GM19239 (cell line): ENCODE data around the gene ATP6V1D.
"Not testable (repeated sequence)": the region's sequence is repeated elsewhere in the genome, so short reads cannot be mapped to it uniquely, and the experiment has no call there.

ENCODE experiments used
- DNase-seq: peaks from one replicate; pipeline ENCODE4 v3.0.0; 2011; ENCODE audit warnings: low spot score; ENCODE audit not compliant: insufficient read length
- FAIRE-seq: peaks from 2 replicates; lab custom pipeline; 2011; peaks lifted over from hg19 to GRCh38; lab: Jason Lieb, UNC

The ATP6V1D gene

DNA sequence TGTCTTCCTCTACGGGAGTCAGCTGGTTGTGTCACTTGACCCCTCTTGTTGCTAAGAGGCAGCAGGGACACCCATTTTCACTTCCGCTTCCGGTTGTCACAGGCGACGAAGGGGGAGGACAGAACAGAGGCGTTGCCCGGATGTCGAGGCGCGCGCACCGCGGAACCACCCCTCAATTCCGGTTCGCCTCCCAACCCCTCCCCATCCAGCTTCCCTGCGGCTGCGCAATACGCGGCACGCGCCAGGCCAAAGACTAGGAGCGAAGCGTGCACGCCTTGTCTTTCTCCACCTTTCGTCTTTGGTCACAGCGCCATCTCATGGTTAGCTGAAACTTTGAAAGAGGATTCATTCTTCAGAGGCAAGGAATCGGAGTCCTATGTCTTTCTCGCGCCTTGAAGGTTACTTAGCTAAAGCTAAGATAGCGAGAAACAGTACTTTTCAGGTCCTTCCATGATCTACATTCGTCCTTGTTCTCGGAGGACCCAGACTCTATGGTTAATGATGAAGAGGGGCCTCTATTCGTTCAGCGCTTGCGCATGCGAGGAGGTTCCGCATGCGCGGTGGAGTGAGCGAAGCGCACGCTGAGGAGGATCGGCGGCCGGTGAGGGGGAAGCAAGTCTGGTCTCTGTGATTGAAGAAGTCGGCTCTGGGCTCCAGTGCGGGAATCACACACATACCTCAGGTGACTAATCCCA, at the start of gene ATP6V1D, which contains the start of gene EIF2S1:
Gene ATP6V1D, minus strand, starts transcription at position 30 of the 695 bp plus-strand sequence. CDS start 106 bp downstream, outside the sequence.
Gene EIF2S1, plus strand, starts transcription at position 554 of the 695 bp plus-strand sequence. CDS start 4,440 bp downstream, outside the sequence.
- FAIRE-seq (peak; percentile 100), DNase-seq (peak; percentile 86)

DNA sequence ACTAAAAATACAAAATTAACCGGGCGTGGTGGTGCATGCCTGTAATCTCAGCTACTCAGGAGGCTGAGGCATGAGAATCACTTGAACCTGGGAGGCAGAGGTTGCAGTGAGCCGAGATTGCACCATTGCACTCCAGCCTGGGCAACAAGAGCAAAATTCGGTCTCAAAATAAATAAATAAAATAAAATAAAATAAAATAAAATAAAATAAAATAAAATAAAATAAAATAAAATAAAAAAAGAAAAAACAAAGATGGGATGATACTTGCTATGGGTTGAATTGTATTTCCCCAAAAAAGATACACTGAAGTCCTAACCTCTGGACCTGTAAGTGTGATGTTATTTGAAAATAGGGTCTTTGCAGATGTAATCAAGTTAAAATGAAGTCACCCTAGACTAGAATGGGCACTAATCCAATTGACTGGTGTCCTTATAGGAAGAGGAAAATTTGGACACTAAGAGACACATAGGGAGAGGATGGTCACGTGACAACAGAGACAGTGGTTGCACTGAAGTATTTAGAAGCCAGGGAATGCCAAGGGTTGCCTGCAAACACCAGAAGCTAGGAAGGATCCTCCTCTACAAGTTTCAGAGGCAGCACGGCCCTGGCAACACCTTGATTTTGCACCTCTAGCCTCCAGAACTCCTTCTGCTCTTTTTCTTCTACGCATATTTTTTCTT, 48.7 kb upstream of the ATP6V1D start:
- not testable (repeated sequence) for FAIRE-seq, DNase-seq

- DNase-seq (no peak), FAIRE-seq (no peak)
Measured at GRCh38 chr14:67405771-67406170, 46.2 kb upstream of the ATP6V1D start.

DNA sequence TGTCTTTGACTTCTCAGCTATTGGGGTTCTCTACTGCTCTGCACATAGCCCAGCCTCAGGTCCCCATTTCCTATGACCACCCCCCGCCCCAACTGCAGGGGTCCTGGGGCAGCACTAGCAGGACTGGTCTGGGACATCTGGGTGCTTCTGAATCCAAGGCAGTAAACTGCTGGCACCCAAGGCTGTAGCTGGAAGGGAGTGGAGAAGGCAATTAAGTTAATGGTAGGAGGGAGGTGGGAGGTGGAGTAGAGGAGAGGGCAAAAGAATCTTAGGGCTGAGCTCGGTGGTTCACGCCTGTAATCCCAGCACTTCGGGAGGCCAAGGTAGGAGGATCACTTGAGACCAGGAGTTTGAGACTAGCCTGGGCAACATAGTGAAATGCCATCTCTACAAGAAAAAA, 40.8 kb upstream of the ATP6V1D start:
- FAIRE-seq, result no peak
- no peak for DNase-seq

- DNase-seq, result no peak
- no peak for FAIRE-seq
Measured at GRCh38 chr14:67397536-67397935, 37.9 kb upstream of the ATP6V1D start.

DNA sequence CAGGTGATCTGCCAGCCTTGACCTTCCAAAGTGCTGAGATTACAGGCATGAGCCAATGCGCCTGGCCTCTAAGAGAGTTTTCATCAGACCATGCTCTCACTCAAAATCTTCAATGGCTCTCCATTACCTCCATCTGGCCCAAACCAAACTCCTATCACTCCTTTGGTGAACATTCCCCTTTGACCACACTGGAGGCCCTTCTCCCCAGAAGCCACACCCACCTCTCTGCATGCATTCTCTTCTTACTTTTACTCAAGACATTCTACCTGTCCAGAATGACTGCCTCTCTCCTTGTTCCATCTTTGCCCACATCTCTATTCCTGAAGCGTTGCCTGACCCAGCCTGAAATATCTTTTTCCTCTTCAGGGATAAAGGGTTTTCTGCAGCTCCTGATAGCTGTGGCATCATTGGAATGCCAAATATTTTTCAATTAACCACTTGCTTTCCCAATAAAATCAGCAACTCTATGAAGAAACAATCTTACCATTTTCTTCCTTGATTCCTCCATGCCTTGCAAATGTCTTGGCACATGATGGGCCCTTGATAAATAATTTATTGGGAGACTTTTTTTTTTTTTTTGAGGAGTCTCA, 36.9 kb upstream of the ATP6V1D start:
- DNase-seq (no peak), FAIRE-seq (no peak)

GRCh38 chr14:67395876-67396189, 36.2 kb upstream of the ATP6V1D start:
- FAIRE-seq (no peak), DNase-seq (no peak)

- FAIRE-seq, result no peak
- no peak for DNase-seq
Measured at GRCh38 chr14:67395086-67395875, 35.7 kb upstream of the ATP6V1D start.

DNA sequence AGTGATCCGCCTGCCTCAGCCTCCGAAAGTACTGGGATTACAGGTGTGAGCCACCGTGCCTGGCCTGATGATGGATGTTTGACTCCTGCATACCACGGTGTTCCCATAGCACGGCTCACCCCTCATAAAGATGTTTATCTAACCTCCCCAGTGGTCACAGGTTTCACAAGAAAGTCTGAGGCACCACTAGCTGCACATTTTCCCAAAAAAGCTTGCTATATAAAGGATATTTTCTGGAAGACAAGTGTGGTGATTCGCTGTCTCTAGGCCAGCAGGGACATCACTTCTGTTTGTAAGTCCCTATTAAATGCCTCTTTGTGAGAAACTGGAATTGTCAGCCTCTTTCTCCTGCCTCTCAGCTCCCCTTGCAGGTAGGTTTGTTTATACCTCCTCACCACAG, 34.1 kb upstream of the ATP6V1D start:
- no peak for FAIRE-seq
- no peak for DNase-seq

- no peak for FAIRE-seq
- no peak for DNase-seq
Measured at GRCh38 chr14:67392800-67393199, 33.2 kb upstream of the ATP6V1D start.

DNA sequence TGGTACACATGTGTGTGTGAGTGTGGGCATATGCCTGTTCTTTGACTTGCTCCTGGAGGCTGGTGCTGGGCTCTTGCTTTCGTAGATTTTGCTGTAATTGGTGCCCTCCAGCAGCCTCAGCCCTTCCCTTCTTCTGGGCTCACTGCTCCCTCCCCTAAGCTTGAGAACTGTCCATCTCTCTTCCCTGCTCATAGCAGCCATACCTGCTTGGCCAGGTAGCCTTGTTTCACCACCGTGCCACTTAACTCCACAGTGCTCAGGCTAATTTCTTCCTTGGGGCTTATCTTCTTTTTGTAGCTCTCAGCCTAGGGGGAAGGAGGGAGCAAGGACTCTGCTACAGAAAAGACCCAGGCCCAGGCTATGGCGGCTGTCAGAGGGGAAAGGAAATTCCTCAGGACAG, 32.5 kb upstream of the ATP6V1D start:
- DNase-seq, result no peak
- FAIRE-seq, result no peak

DNA sequence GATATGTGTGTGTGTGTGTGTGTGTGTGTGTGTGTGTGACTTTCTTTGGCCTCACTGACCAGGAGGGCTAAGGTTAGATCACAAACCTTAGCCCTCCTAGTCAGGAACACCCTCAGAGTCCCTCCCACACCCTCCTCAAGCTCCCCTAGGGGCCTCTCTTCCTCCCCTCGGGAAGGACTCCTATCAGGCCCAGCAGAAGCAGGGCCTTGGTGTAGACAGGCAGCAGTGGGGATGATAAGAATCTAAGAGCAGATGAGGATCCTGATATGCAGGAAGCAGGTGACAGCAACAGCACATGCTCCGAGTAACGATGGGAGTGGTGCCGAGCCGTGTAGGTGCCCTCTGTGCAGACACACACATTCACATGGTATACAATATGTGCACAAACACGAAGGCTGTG, 31.7 kb upstream of the ATP6V1D start:
- DNase-seq (no peak), FAIRE-seq (no peak)

DNA sequence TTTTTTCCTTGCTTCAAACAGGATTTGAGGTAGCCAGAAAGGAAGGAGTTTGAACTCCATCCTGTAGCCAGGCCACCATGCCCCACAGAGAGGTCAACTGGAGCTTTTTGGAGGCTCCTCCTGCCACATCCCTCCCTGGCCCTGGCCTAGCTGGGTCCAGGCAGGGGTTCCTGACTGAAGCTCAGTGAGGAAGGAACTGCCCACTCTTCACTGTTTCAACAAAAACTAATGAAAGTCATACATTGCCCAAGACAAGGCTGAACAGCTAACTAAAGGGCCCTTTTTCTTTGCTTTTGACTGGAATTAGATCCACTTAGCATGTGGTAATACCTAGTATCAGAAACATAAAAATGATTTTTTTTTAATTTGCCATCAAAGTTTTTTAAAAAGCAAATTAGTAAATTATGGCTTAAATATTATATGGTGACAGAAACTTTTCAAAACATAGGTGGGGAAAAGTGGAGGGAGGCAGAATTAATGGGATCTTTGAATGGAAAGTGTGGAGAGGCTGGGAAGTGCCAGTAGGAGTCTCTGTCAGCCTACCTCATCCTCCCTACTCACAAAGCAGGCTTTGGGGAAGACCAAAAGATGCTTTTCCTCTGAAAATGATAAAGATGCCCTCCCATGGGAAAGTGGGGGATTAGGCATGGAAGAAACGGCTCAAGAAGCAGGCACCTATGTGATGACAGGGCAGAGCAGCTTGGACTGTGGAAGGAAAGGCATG, 30.4 kb upstream of the ATP6V1D start:
- DNase-seq (no peak), FAIRE-seq (no peak)

DNA sequence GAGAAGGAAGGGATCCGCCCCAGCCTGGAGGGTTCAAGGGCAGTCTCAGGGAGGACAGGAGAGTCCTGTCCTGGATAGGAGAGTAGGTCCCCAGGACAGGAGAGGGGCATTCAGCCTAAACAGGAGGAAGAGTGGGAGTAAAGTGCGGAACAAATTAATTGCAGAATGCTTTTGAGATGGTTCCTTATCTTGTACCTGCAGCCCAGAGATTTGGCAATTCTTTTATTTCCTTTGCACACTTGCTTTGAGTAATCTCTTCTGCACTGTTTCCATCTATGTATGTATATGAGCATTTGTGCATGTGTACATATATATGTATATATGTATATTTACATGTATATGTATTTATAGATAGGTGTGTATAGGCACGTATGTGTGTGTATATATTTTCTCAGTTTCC, 29.7 kb upstream of the ATP6V1D start:
- no peak for DNase-seq
- FAIRE-seq, result no peak

- FAIRE-seq (no peak), DNase-seq (no peak)
Measured at GRCh38 chr14:67387195-67387594, 27.6 kb upstream of the ATP6V1D start.

DNA sequence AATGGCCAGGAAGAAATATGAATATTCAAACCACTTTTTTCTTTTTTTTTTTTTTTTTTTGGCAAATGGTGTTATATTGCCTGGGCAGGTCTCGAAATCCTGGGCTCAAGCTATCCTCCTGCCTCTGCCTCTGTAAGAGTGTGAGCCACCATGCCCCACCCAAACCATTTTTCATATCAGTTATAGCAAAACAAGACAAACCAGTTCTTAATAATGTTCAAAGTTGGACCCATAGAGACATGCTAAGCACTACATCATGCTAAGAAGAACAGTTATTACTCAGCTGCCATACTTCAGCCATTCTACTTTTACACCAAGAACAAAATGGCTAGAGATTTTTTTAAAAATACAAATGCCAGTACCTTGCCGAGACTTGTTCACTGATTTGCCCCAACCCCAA, 26.0 kb upstream of the ATP6V1D start:
- FAIRE-seq (no peak), DNase-seq (no peak)

- FAIRE-seq (no peak), DNase-seq (no peak)
Measured at GRCh38 chr14:67385120-67385519, 25.5 kb upstream of the ATP6V1D start.

- no peak for FAIRE-seq
Measured at GRCh38 chr14:67377916-67378315, 18.3 kb upstream of the ATP6V1D start.

DNA sequence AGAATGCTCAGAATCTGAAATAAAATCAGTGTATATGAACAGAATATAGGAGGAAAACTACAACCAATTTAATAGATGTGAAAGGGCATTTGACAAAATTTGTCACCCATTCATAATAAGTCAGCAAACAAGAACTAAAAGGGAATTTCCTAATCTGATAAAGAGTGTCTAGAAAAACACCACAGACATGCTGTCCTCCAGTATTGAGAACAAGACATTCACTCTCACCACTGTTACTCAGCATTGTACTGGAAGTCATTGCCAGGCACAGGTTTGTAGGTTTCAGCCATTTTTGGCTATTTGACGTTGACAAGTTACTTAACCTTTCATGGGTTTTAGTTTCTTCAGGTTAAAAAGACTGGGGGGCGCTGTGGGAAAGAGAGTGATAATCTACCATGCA, 13.7 kb upstream of the ATP6V1D start:
- FAIRE-seq, result no peak
- no peak for DNase-seq

More at GRCh38 chr14:67377916-67378315, 18.3 kb upstream of the ATP6V1D start:
- DNase-seq, result no peak

- DNase-seq, result no peak
- FAIRE-seq, result no peak
Measured at GRCh38 chr14:67372833-67373232, 13.2 kb upstream of the ATP6V1D start.
